ENCODE data around the gene ZBTB21.

DNA sequence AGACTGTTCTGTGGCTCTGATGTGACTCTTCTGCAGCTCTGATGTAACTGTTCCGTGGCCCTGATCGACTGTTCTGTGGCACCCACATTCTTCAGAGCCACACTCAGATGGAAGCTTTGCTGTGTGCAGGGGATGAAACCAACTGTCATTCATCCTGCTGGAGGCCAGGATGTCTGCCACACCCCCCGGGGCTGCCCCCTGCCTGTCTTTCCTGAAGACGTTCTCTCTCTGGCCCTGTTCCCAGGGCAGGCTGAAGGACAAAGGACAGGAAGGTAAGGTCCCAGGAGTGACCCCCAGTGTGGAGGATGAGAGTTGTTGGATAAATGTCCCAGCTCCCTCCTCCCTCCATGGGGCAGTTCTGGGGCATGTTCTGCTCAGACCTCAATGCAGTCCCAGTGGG lies 31.6 kb upstream of the ZBTB21 start:
- TF ChIP-seq SMC3 (IDR thresholded peaks at IDR 0.05) (no peak), CHD4 (IDR thresholded peaks at IDR 0.05; ENCODE audit: borderline replicate concordance) (no peak), CEBPB (IDR thresholded peaks at IDR 0.05) (no peak), HEYL (CRISPR knock-in tag; IDR thresholded peaks at IDR 0.05) (no peak), ZFP36 (IDR thresholded peaks at IDR 0.05; ENCODE audit: borderline replicate concordance, partially characterized antibody) (no peak), EP300 (IDR thresholded peaks at IDR 0.05) (no peak), KDM5A (IDR thresholded peaks at IDR 0.05) (no peak), NFE2L2 (conservative IDR thresholded peaks at IDR 0.05; ENCODE audit: low read length) (no peak), ESRRA (IDR thresholded peaks at IDR 0.05; ENCODE audit: borderline replicate concordance, low read length) (no peak), KDM1A (IDR thresholded peaks at IDR 0.05; ENCODE audit: low read depth) (no peak)
- TF ChIP-seq, protein P1, sequence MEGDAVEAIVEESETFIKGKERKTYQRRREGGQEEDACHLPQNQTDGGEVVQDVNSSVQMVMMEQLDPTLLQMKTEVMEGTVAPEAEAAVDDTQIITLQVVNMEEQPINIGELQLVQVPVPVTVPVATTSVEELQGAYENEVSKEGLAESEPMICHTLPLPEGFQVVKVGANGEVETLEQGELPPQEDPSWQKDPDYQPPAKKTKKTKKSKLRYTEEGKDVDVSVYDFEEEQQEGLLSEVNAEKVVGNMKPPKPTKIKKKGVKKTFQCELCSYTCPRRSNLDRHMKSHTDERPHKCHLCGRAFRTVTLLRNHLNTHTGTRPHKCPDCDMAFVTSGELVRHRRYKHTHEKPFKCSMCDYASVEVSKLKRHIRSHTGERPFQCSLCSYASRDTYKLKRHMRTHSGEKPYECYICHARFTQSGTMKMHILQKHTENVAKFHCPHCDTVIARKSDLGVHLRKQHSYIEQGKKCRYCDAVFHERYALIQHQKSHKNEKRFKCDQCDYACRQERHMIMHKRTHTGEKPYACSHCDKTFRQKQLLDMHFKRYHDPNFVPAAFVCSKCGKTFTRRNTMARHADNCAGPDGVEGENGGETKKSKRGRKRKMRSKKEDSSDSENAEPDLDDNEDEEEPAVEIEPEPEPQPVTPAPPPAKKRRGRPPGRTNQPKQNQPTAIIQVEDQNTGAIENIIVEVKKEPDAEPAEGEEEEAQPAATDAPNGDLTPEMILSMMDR (IDR thresholded peaks at IDR 0.05) = no peak
- TF ChIP-seq, protein P2, sequence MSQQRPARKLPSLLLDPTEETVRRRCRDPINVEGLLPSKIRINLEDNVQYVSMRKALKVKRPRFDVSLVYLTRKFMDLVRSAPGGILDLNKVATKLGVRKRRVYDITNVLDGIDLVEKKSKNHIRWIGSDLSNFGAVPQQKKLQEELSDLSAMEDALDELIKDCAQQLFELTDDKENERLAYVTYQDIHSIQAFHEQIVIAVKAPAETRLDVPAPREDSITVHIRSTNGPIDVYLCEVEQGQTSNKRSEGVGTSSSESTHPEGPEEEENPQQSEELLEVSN (IDR thresholded peaks at IDR 0.05; ENCODE audit: borderline replicate concordance, low read depth) = no peak
- TF ChIP-seq, protein P3, sequence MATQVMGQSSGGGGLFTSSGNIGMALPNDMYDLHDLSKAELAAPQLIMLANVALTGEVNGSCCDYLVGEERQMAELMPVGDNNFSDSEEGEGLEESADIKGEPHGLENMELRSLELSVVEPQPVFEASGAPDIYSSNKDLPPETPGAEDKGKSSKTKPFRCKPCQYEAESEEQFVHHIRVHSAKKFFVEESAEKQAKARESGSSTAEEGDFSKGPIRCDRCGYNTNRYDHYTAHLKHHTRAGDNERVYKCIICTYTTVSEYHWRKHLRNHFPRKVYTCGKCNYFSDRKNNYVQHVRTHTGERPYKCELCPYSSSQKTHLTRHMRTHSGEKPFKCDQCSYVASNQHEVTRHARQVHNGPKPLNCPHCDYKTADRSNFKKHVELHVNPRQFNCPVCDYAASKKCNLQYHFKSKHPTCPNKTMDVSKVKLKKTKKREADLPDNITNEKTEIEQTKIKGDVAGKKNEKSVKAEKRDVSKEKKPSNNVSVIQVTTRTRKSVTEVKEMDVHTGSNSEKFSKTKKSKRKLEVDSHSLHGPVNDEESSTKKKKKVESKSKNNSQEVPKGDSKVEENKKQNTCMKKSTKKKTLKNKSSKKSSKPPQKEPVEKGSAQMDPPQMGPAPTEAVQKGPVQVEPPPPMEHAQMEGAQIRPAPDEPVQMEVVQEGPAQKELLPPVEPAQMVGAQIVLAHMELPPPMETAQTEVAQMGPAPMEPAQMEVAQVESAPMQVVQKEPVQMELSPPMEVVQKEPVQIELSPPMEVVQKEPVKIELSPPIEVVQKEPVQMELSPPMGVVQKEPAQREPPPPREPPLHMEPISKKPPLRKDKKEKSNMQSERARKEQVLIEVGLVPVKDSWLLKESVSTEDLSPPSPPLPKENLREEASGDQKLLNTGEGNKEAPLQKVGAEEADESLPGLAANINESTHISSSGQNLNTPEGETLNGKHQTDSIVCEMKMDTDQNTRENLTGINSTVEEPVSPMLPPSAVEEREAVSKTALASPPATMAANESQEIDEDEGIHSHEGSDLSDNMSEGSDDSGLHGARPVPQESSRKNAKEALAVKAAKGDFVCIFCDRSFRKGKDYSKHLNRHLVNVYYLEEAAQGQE (IDR thresholded peaks at IDR 0.05) = no peak
- TF ChIP-seq, protein P4, sequence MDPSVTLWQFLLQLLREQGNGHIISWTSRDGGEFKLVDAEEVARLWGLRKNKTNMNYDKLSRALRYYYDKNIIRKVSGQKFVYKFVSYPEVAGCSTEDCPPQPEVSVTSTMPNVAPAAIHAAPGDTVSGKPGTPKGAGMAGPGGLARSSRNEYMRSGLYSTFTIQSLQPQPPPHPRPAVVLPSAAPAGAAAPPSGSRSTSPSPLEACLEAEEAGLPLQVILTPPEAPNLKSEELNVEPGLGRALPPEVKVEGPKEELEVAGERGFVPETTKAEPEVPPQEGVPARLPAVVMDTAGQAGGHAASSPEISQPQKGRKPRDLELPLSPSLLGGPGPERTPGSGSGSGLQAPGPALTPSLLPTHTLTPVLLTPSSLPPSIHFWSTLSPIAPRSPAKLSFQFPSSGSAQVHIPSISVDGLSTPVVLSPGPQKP (IDR thresholded peaks at IDR 0.05; ENCODE audit: low read depth, low read length) = no peak

All from A549 (cell line).